Loucy (cell line): ENCODE measurements around the gene KCTD6.

Source experiments
- EZH2phosphoT487 ChIP-seq: fragments of 200-600 bp; IDR thresholded peaks from 2 replicates; pipeline ENCODE4 v1.6.1; 2018; ENCODE audit warnings: antibody characterized with exemption, mild to moderate bottlenecking, moderate library complexity, borderline replicate concordance
- TF ChIP-seq, protein P1 (sequence below): fragments of 200-600 bp; sonication (generic); conservative IDR thresholded peaks from 2 replicates; pipeline ENCODE4 v1.5.1; 2014; ENCODE audit warnings: mild to moderate bottlenecking, antibody characterized with exemption, low read length

DNA sequence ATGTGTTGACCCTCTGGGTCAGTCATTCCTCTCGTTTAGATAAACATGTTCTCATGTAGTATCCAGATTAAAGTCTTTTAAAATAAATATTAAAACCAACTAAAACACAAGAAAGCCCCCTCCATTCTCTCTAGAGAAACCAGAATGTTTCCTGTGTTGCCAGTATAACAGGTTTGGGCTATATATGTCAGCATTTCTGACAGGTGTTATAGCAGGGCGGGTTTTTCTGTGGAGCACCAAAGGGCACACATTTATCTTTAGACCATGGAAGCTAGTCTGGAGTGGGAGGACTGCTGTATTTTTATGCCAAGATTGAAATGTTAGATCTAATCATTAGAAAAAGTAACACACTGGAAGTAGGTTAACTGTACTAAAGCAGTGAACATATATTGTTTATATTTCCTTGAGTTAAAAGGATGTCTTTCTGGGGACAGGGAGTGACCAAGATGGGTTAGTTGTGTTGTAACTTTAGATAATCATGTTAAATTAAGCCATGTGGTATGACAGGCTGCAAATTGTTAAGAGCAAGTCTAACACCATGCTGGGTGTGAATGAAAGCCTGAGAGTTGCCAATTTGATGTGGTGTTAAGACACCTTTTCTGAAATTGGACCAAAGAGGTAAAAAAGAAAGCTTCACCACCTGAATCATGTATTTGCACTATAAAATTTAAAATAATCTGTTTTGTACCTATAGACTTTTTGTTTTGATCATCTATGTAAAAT lies 15.6 kb downstream of the KCTD6 start:
- TF ChIP-seq, protein P1, sequence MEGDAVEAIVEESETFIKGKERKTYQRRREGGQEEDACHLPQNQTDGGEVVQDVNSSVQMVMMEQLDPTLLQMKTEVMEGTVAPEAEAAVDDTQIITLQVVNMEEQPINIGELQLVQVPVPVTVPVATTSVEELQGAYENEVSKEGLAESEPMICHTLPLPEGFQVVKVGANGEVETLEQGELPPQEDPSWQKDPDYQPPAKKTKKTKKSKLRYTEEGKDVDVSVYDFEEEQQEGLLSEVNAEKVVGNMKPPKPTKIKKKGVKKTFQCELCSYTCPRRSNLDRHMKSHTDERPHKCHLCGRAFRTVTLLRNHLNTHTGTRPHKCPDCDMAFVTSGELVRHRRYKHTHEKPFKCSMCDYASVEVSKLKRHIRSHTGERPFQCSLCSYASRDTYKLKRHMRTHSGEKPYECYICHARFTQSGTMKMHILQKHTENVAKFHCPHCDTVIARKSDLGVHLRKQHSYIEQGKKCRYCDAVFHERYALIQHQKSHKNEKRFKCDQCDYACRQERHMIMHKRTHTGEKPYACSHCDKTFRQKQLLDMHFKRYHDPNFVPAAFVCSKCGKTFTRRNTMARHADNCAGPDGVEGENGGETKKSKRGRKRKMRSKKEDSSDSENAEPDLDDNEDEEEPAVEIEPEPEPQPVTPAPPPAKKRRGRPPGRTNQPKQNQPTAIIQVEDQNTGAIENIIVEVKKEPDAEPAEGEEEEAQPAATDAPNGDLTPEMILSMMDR = no peak
- TF ChIP-seq EZH2phosphoT487 = no peak
